ENCODE results near the gene FANCL.

DNA sequence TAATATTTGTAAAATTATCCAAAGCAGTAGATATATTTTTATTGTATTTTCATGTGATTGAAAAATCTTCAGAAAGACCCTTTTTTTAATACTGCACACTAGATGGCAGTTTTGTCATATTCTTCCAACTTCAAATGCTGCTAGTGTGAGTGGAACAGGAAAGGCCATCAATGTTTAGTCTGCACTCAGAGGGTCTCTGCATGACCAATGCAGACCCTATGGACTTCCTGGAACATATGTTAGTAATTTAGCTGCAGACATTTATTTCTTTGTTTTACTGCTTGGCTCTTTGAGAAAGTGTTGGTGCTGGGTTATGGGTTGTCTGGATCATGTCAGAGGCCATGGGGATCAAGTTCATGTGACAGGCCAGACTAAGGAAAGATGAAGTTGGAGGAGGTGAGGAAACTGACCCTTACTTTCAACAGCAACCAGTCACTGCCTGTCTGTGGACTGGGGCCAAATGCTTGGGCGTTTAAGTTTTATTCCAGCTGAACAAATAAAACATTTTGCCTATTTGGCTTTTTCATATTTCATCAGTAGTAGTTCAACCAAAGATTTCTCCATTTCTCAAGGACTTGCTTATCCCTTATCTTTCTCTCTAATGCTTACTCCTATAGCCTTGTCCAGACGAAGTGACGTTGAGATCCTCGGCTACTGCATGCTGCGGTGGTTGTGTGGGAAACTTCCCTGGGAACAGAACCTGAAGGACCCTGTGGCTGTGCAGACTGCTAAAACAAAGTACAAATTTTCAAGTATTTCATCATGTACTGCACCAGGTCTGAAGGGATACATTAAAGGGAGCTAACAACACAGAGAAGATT, 109.7 kb downstream of the FANCL start:
- no peak for TF ChIP-seq EZH2 (IDR thresholded peaks at IDR 0.05; ENCODE audit: insufficient read depth, poor library complexity, severe bottlenecking)
- TF ChIP-seq EZH2phosphoT487 (IDR thresholded peaks at IDR 0.05; ENCODE audit: insufficient read depth, low read depth), result no peak
